NK-92 (cell line): ENCODE measurements around the gene PRPF31.

ENCODE experiments used
- DNase-seq: peaks from one replicate; lab custom pipeline; 2025; ENCODE audit not compliant: unreplicated experiment; lab: John Stamatoyannopoulos, UW

The PRPF31 gene

DNA sequence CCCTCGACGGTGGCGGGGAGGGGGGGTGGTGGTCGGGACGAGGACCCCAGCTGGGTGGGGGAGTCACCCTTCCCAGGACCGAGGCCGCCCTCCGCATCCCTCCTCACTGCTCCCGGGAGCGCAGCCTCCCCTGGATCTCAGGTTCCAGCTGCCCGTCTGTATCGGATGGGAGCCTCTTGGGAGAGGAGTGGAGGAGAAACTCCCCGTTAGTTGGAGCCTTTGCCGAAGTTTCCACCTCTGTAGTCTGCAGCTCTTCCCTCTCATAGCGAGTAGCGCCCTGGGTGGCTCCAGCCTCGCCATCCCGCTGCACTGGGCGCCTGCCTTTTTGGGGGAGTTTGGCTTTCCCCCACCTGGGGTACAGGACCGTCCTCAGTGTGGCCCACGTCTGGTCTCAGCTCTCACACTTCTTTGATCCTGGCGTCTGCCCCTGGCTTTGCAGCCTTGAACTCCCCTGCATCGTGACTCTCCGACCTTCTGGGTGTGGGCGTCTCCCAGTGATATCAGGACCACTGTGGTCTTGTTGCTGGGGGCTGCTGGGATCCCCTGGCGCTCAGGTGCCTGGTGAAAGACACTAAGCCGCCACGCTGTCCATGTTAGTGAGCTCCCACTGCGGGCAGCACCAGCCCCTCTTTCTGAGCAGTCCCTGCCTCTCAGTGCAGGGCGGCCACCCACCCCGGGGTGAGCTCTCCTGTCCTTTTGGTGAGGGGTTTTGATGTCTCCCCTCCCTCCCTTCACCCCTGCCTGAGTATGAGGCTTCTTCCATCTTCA is 23.1 kb downstream of the PRPF31 start:
- DNase-seq = no peak

DNA sequence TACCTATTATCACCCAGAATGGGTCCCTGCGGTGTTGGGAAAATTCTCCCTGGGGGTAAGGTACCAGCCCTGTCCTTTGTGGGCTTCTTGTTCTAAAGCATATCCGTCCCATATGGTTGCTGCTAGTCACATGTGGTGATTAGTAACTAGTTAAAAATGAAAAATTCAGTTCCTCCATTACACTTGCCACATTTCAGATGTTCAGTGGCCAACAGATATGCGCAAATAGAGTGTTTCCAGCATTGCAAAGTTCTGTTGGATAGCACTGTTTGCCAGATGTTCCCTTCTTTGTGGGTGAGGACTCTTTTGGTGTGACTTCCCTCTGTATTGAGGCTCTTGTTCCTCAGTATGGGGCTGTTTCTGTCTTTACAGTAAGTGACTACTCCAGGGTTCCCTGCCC is 25.8 kb downstream of the PRPF31 start:
- no peak for DNase-seq

DNA sequence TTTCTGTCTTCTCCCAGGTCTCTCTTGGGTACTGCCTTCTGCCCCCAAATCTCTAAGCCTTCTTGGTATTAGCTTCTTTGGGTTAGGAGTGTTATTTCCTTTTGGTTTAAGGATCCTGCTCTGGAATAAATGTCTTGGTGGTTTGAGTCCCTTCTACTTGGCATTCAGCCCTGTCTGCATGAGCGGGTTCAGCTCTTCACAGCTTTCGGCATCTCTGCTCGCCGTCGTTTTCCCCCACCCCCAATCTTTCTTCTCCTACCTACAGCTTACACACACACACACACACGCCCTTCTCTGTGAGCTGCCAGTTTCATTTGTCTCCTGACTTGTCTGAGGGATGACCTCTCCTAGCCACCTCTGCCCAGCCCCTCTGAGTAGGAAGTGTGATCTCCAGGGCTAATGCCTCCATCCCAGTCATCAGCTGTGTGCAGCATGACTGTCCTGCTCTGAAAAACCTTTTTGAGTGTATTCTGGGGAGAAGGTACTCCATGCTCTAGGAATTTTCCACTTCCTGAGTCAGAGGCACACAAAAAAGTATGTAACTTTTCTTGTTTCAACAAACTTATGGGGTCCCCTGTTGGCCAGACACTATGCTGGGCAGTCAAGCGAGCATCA is 26.7 kb downstream of the PRPF31 start:
- no peak for DNase-seq

DNA sequence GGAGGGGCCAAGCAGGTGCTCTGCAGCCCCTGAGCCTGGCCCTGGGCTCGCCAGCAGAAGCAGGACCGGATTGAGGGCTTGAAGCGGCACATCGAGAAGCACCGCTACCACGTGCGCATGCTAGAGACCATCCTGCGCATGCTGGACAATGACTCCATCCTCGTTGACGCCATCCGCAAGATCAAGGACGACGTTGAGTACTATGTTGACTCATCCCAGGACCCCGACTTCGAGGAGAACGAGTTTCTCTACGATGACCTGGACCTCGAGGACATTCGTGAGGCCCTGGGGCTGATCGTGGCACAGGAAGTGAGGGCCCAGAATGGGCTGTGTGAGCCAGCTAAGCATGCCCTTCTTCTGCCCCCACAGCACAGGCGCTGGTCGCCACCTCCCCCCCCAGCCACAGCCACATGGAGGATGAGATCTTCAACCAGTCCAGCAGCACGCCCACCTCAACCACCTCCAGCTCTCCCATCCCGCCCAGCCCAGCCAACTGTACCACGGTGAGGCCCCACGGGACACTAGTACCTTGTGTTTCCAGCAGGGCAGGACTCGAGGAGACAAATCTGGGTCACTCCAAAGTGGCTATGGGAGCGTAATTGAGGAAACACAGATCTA is 30.1 kb downstream of the PRPF31 start:
- DNase-seq = no peak

DNA sequence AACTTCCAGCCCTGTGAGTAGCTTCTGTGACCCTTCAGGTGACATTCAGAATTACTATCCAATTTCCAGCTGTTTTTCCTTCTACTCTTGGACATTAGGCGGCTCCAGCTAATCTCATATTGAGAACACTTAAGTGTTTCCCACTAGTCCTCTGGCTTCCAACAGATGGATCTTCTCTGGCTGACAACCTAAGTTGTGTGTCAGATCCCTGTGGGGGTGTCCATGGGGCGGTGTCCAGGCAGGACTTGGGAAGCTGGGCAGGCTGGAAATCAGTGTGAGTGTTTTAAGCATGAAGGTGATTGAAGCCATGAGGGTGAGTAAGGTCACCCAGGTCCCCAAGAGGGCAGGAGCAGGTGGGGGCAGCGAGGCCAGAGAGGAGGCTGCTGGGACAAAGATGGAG is 32.1 kb downstream of the PRPF31 start:
- no peak for DNase-seq

DNA sequence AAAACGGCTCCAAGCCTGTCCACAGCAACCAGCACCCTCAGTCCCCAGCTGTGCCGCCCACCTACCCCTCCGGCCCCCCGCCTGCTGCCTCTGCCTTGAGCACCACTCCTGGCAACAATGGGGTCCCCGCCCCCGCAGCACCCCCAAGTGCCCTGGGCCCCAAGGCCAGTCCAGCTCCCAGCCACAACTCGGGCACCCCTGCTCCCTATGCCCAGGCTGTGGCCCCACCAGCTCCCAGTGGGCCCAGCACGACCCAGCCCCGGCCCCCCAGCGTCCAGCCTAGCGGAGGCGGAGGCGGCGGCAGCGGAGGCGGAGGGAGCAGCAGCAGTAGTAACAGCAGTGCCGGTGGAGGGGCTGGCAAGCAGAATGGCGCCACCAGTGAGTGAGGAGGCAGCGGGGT is 32.6 kb downstream of the PRPF31 start:
- no peak for DNase-seq

DNA sequence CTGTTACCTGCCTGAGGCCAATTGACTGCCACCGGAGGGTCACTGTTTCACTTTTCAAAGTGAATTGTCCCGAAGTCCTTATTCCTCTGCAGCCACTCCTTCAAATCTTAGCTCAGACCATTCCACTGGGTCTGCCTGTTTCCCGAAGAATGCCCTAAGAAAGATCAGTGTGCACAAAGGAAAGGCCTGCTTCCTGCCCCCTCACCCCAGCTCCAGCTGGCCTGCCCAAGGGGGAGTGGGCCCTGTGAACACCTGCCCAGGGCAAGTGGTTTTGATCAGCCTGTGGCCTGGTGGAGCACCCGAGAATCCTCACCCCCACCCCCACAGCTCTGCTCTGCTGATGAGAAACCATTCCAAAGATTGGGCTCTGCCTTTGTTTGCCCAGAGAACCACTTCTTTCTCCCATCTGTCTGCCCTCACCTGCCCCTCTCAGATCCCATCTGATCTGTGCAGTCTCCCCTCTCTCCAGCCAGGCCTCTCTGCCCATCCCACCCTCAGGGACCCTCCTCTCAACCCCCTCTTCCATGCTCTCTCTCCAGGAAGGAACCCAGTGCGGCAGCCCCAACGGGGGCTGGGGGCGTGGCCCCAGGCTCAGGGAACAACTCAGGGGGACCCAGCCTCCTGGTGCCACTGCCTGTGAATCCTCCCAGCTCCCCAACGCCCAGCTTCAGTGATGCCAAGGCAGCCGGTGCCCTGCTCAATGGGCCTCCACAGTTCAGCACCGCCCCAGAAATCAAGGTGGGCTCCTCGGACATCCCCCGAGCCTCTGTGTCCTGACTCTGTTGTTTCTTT is 33.7 kb downstream of the PRPF31 start:
- no peak for DNase-seq

DNA sequence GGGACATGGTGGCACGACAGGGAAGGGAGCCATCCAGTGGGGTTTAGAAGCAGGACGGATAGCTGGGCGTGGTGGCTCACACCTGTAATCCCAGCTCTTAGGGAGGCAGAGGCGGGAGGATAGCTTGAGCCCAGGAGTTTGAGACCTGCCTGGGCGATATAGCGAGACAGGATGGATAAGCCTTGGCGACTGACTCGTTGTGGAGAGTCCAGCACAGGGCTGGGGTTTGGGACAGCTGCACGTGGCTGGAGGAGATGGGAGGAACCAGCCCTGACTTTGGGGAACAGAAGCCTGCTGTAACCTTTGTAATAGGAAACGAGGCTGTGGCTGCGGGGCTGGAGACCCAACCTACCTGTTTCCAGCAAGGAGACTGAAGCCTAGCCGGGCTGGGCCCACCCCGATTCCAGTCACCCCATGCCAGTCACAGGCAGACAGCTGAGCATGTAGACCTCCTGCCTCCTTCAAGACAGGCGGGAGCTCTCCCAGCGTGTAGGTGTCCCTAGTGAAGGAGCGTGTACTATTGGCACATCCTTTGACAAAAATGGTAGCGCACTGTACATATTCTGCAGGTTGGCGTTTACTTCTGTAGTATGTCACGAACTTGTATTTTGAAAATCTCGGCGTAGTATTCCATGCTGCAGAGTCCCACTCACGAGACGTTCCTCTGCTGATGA is 35.9 kb downstream of the PRPF31 start:
- no peak for DNase-seq

DNA sequence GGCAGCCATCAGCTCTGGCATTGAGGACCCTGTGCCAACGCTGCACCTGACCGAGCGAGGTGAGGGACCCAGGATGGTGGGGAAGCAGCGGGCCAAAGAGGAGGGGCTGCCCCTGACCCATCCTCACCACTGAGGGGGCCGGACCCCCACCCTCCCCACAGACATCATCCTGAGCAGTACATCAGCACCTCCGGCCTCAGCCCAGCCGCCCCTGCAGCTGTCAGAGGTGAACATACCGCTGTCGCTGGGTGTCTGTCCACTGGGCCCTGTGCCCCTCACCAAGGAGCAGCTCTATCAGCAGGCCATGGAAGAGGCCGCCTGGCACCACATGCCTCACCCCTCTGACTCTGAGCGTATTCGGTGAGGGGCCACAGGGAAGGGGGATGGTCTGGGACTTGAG is 36.7 kb downstream of the PRPF31 start:
- no peak for DNase-seq

DNA sequence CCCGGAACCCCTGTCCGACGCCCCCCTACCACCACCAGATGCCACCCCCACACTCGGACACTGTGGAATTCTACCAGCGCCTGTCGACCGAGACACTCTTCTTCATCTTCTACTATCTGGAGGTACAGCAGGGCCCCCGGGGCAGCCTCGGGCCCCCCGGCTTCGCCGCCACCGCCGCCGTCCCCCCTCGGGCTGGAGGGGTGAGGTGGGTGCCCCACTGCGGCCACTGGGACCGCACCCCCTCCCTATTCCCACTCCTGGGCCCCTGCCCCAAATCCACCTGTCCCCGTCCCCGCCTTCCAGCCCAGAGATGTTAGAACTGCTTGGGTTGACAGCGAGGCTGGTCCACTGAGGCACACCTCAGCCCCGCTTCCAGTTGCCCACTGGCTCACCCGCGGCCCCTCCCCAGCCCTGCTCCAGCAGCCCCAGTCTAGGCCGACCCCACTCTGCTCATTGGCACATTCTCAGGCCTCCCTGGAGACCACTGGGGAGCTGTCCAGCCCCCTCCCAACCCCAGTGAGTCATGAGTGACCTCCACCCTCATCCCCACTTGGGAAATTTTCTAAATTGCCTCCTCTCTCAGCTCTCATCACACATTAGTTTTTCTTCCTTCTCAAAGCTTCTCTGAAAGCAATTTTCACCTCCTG is 37.4 kb downstream of the PRPF31 start:
- DNase-seq = no peak

DNA sequence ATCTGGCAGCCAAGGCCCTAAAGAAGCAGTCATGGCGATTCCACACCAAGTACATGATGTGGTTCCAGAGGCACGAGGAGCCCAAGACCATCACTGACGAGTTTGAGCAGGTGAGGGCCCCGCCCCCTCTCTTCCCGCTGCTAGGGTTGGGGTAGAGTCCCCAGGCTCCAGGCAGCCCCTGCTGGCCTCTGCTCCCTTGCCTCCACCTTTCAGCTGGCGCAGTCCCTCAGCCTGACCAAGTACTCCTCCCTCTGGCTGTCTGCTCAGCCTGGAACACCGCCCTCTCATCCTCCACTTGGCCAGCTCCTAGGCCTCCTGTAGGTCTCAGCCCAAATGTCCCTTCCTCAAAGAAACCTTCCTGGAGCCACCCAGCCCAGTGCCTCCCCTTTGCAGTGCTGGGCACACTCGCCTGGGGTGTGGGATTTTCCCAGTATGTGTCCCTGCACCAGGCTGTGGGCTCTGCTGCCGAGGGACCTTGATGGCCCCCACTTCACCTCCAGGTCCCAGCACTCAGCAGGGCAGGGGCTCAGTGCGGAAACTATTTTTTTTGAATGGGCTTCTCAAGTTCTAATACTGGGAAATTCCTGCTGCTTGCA is 38.3 kb downstream of the PRPF31 start:
- no peak for DNase-seq

DNA sequence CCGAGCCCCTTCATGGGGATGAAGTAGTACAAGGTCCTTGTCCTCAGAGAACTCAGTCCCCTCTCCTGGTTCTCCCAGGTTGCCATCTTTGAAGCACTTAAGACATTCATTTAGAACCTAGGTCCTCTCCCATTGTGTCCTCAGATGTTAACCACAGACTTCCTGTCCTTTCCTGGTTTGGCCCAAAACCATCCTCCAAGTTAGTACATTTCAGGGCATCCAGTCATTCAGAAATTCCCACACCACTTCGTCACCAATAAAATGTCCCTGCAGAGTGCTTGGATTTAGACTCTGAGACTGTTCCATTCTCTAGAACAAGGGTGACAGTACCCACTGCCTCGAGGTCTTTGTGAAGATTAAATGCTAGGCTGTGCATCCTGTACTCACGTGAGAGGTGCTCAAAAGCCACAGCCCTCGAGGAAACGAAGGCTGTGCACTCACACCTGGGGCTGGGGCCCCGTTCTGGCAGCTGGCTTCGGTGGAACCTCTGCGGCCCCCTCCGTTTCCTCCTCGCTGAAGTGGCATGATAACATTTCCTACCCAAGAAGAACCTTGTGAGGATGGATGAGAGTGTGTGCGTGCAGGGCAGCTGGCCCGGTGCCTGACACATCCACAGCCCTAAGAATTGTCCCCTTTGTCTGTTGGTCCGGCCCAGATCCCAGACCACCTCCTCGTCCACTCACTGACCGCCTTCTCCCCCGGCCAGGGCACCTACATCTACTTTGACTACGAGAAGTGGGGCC is 39.2 kb downstream of the PRPF31 start:
- no peak for DNase-seq

DNA sequence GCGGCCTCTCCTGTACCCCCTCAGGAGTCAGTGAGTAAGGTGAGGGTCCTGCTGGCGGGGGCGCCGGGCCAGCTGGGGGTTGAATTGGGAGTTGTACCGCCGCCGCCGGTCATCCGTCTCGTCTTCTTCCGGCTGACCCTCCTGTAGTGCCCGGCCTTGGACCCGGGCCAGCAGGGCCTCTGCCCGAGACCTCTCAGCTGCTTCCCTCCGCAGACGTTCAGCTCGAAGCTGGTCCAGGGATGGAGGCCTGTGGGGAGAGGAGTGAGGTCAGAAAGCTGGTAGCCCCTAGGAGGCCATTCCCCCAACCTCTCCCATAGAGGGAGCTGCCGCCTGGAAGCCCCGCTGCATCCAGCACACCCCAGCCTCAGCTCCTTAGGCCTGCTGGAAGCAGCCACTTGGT is 40.1 kb downstream of the PRPF31 start:
- DNase-seq = no peak

DNA sequence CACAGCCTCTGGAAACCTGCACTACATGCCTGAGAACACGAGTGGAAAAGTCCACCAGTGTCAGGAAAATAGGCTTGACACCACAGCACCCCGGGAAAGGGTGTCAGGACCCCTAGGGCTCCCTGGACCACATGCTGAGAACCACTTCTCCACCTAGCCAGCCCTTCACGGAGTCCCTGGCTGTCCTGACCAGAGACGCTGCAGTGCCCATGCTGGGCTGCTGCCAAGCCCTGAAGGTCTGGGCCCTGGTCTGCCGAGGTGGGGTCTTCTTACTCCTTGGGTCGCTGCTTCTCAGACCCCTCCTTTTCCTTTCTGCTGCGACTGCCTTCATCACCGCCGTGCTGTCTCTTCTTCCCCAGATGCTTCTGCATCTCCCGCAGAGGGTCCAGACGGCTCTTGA is 40.9 kb downstream of the PRPF31 start:
- DNase-seq = no peak

DNA sequence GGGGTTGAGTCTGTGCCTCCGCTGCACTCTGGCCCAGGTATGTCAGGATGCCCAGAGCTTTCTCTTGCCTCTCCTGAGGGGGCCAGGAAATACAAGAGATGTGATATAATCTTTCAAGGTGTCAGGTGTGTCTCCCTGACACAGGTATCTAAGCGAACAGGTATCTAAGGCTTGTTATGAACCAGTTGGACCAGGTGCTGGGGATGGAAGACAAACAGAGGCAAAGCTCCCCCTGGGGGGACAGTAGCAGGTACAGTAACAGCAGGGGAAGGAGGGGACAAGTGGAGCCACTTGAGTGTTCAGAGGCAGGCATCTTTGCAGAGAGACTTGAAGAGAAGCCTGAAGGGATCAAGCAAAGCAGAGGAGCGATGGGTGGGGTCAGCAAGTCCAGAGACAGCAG is 41.4 kb downstream of the PRPF31 start:
- no peak for DNase-seq

DNA sequence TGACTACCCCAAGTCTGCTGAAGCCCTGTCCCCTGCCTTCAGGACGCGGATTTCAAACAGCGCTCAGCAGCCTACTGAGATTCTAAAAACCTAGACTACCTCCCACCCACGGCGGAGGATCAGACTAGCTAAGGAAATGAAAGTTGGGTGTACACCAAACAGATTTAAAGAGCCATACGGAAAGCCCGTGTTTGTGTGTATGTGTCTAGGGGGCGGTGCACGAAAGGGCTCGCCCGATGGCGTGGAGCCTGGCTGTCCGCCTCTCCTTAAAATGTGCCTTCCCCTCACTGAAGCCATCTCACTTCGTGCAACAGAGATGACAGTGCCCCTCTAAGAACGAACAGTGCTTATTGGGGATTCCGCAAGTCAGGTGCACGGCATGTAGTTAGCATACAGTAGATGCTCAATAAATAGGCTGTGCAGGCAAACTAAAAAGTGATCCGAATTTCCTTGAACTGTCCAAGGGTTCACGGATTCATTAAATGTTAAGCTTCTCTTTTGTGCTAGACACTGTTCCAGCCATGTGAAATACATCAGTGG is 43.3 kb downstream of the PRPF31 start:
- no peak for DNase-seq

DNA sequence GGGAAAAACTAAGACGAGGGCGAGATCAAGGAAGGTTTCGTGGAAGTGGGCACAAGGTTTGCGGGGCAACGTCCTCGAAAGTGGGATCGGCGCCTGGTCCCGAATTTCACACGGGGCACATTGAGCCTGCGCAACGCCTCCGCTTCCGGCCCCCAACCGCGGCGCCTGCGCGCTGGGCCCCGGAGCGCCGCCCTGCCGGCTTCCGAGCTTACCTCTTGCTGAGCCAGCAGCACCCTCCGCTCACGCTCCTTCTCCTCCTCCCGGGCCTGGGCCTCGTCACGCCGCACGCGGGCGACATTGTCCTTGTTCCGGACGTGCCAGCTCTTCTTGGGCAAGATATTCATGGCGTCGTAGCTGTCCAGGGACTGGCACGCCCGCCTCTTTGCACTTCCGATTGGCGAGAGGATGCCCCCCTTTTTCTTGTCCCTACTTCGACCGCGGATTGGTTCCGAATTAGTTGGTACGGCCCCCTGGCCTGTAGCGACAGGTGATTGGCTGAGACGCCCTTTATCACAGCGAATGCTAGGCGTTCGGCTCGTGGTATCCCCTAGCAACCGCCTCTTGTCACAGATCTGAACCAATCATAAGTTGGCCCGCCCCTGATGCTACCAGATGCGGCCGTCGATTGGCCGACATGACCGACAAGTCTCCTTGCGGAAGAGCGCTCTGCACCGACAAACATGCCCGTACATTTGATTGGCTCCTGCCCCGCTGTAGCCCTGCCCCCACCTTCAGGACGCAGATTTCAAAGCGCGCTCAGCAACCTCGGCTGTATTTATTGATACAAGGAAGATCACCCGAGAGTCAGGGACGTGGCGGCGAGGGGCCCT is 44.0 kb downstream of the PRPF31 start, which contains the start of gene LENG1:
TSS of gene LENG1 (minus strand) at position 370 of the 830 bp plus-strand sequence. CDS start at position 344, 26 bp downstream.
- DNase-seq = peak; percentile 94

DNA sequence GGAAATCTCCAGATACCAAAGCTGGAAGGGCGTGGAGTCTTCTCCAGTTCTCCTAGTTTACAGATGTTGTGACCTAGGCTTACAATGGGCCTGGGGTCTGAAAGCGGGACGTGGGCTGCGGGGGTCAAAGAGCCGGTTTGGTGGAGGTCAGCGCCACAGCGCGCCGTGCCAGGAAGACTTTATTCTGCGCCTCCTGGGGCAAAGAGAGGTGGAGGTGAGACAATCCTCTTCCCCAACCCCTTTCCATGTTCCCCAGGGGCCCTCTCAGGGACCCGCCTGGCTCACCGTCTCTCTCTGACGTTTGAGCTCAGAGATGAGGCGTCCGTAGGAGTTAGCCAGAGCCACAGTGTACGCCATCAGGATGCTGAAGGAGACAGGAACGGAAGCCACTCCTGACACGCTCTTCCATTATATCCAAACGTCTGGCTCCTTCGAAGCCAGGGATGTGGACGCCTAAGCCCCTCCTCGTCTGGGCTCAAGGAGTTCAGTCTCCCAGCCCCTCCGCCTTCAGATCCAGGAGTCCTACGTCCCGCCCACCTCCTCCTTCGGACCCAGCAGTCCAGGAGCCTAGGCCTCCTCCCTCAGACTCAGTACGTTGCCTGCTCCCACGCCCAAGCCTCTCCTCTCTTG is 44.7 kb downstream of the PRPF31 start:
- no peak for DNase-seq
